Astrocyte of the spinal cord (primary cell): ENCODE measurements around the gene RPL15.

Experiments used
- DNase-seq: peaks from one replicate; pipeline ENCODE4 v3.0.0; 2011; ENCODE audit warnings: low read depth, low spot score
- H3K4me3 ChIP-seq: 2 replicates; pipeline ENCODE4 v1.5.1; 2011; ENCODE audit warnings: low read depth, mild to moderate bottlenecking, low read length, moderate library complexity
- CTCF ChIP-seq: IDR thresholded peaks from 2 replicates; pipeline ENCODE4 v1.5.1; 2012; ENCODE audit warnings: low read depth, mild to moderate bottlenecking, low read length, inconsistent platforms
- in situ Hi-C: cut with HindIII; loops from 2 replicates; pipeline ENCODE4 v1.10.0; 2017; ENCODE audit warnings: low sequenced_read_pairs

RPL15 gene

GRCh38 chr3:23953523-23953922 lies 36.6 kb downstream of the RPL15 start:
- in situ Hi-C loops: no loop called here
- no peak overlapping the region for H3K4me3 ChIP-seq
- no peak for TF ChIP-seq CTCF
- no peak for DNase-seq

- no peak overlapping the region for H3K4me3 ChIP-seq
- no peak for DNase-seq
- in situ Hi-C loops: no loop called here
- no peak for TF ChIP-seq CTCF
These were observed 37.2 kb downstream of the RPL15 start for GRCh38 chr3:23954144-23954543.

- no peak for TF ChIP-seq CTCF
- no peak overlapping the region for H3K4me3 ChIP-seq
- in situ Hi-C loops: no loop called here
- DNase-seq: no peak
These were observed 39.8 kb downstream of the RPL15 start for GRCh38 chr3:23956701-23957100.

GRCh38 chr3:23959135-23959900 lies 42.4 kb downstream of the RPL15 start:
- TF ChIP-seq CTCF: no peak
- no peak overlapping the region for H3K4me3 ChIP-seq
- DNase-seq: peak; percentile 87
- in situ Hi-C loops: no loop called here

GRCh38 chr3:23960649-23961048 lies 43.7 kb downstream of the RPL15 start:
- H3K4me3 ChIP-seq: no peak overlapping the region
- no peak for TF ChIP-seq CTCF
- DNase-seq: no peak
- in situ Hi-C loops: no loop called here

GRCh38 chr3:23961066-23961465 lies 44.1 kb downstream of the RPL15 start:
- DNase-seq: no peak
- in situ Hi-C loops: no loop called here
- TF ChIP-seq CTCF: no peak
- H3K4me3 ChIP-seq: no peak overlapping the region
